Gastroesophageal sphincter (tissue), 4 donors: ENCODE data around the gene DIAPH2. TPM values are rescaled to one million over a fixed set of nuclear protein-coding genes. Genes with fewer than 3 reads are reported as not detected.

Experiments
- ATAC-seq: fragments of 150-250 bp; one replicate; pipeline ENCODE4 v1.9.1; 2016; ENCODE audit warnings: mild to moderate bottlenecking, moderate library complexity
- H3K27ac ChIP-seq, 4 donors: fragments of 200-600 bp; sonication (generic) in 3 of 4; 1 replicate in 3 of 4; 2 replicates in 1 of 4; pipeline ENCODE4 v1.5.1; 2016 to 2019
- H3K27me3 ChIP-seq: fragments of 200-600 bp; sonication (generic); one replicate; pipeline ENCODE4 v1.5.1; 2019
- H3K36me3 ChIP-seq, 2 donors: fragments of 200-600 bp; sonication (generic); one replicate each; pipeline ENCODE4 v1.5.1; 2019; ENCODE audit warnings: control low read depth in 1 of 2
- H3K4me1 ChIP-seq, 3 donors: fragments of 200-600 bp; sonication (generic); 1 replicate in 2 of 3; 2 replicates in 1 of 3; pipeline ENCODE4 v1.5.1; 2016 to 2019; ENCODE audit warnings: control low read depth in 2 of 3
- H3K4me3 ChIP-seq, 2 donors: fragments of 200-600 bp; sonication (generic); one replicate each; pipeline ENCODE4 v1.5.1; 2019; ENCODE audit warnings: mild to moderate bottlenecking in 1 of 2, moderate library complexity in 1 of 2
- H3K9me3 ChIP-seq, 3 donors: fragments of 200-600 bp; sonication (generic); one replicate each; pipeline ENCODE4 v1.5.1; 2017 to 2019; ENCODE audit warnings: control low read depth in 2 of 3
- CTCF ChIP-seq, 4 experiments: fragments of 200-600 bp in 2 of 4; fragments of 450-650 bp in 2 of 4; sonication (generic) in 1 of 4; IDR thresholded peaks; one replicate each; pipeline ENCODE4 v1.5.1; 2017 to 2019; ENCODE audit warnings: antibody characterized with exemption in 4 of 4, mild to moderate bottlenecking in 2 of 4, moderate library complexity in 2 of 4
- EP300 ChIP-seq: sonication (generic); formaldehyde crosslinking; IDR thresholded peaks from one replicate; pipeline ENCODE4 v1.6.1; 2017; ENCODE audit warnings: antibody characterized with exemption, mild to moderate bottlenecking
- POLR2A ChIP-seq, 2 donors: fragments of 450-650 bp; IDR thresholded peaks; one replicate each; pipeline ENCODE4 v1.6.1; 2017; ENCODE audit warnings: antibody characterized with exemption in 2 of 2, mild to moderate bottlenecking in 2 of 2, moderate library complexity in 1 of 2
- POLR2AphosphoS5 ChIP-seq: sonication (generic); formaldehyde crosslinking; IDR thresholded peaks from one replicate; pipeline ENCODE4 v1.6.1; 2017; ENCODE audit warnings: antibody characterized with exemption
- WGBS, 2 donors: methylation state at CpG; one replicate each; pipeline ENCODE4 v1.1.5; 2018; ENCODE audit warnings: low coverage in 1 of 2; 5-methylcytosine and 5-hydroxymethylcytosine counted together
- total RNA-seq, 4 donors: library from RNA; depleted of rRNA; stranded (reverse); fragments of >200 nt; gene quantifications; one replicate each; pipeline ENCODE4 v1.1.0, GENCODE V29; 2016

DIAPH2 gene
- total RNA-seq, 4 donors from 2014 or later: 46.1 to 93.9 (median 76.5) TPM

- Histone ChIP-seq H3K27ac (no peak overlapping the region), H3K36me3 (no peaks in the 10 kb centered on the region), H3K9me3 (no peaks in the 10 kb centered on the region), H3K4me3 (no peak overlapping the region), H3K27me3 (no peaks in the 10 kb centered on the region), H3K4me1 (no peaks in the 10 kb centered on the region)
- 64 to 81% methylated on average over 4 to 5 of the region's 7 CpGs for WGBS, 2 donors
- TF ChIP-seq POLR2AphosphoS5 (no peak), CTCF (IDR thresholded peaks at IDR 0.05) (no peak), POLR2A (IDR thresholded peaks at IDR 0.05) (no peak), EP300 (no peak)
- no peak for ATAC-seq
These were observed 475.5 kb downstream of the DIAPH2 start for GRCh38 chrX:97159916-97160800.

- Histone ChIP-seq H3K36me3 (no peaks in the 10 kb centered on the region), H3K27me3 (no peaks in the 10 kb centered on the region), H3K9me3 (no peaks in the 10 kb centered on the region), H3K4me3 (no peak overlapping the region), H3K4me1 (no peaks in the 10 kb centered on the region), H3K27ac (no peak overlapping the region)
- ATAC-seq: no peak
- TF ChIP-seq EP300: no peak
- TF ChIP-seq POLR2A (IDR thresholded peaks at IDR 0.05): no peak
- no peak for TF ChIP-seq POLR2AphosphoS5
- no peak for TF ChIP-seq CTCF (IDR thresholded peaks at IDR 0.05)
- WGBS, 2 donors: 60% methylated on average over 1 of the region's 1 CpG; no CpG with 5 or more reads in 1 of the 2 donors
These were observed 482.7 kb downstream of the DIAPH2 start for GRCh38 chrX:97167333-97167732.

GRCh38 chrX:97168646-97169045 lies 484.0 kb downstream of the DIAPH2 start:
- H3K9me3 ChIP-seq: no peaks in the 10 kb centered on the region
- no peak overlapping the region for H3K27ac ChIP-seq
- no peaks in the 10 kb centered on the region for H3K4me1 ChIP-seq
- WGBS, 2 donors: 81% methylated on average over 2 of the region's 2 CpGs; no CpG with 5 or more reads in 1 of the 2 donors
- TF ChIP-seq CTCF (IDR thresholded peaks at IDR 0.05) (no peak), EP300 (no peak), POLR2AphosphoS5 (no peak), POLR2A (IDR thresholded peaks at IDR 0.05) (no peak)
- no peaks in the 10 kb centered on the region for H3K36me3 ChIP-seq
- H3K4me3 ChIP-seq: no peak overlapping the region
- H3K27me3 ChIP-seq: no peaks in the 10 kb centered on the region
- ATAC-seq: no peak

GRCh38 chrX:97175147-97175546 lies 490.5 kb downstream of the DIAPH2 start:
- Histone ChIP-seq H3K4me3 (no peak overlapping the region), H3K9me3 (no peaks in the 10 kb centered on the region)
- TF ChIP-seq CTCF (IDR thresholded peaks at IDR 0.05) (no peak), POLR2AphosphoS5 (no peak), POLR2A (IDR thresholded peaks at IDR 0.05) (no peak), EP300 (no peak)

GRCh38 chrX:97189668-97190067 lies 505.0 kb downstream of the DIAPH2 start:
- no peak for TF ChIP-seq POLR2AphosphoS5
- no peak for TF ChIP-seq CTCF (IDR thresholded peaks at IDR 0.05)
- TF ChIP-seq EP300: no peak
- TF ChIP-seq POLR2A (IDR thresholded peaks at IDR 0.05): no peak
- no peak for ATAC-seq
- Histone ChIP-seq H3K27ac (no peak overlapping the region), H3K4me1 (no peaks in the 10 kb centered on the region), H3K4me3 (no peak overlapping the region), H3K27me3 (no peaks in the 10 kb centered on the region), H3K9me3 (no peaks in the 10 kb centered on the region), H3K36me3 (no peaks in the 10 kb centered on the region)
- WGBS, 2 donors: 46 to 51% methylated on average over 2 of the region's 2 CpGs

More at GRCh38 chrX:97175147-97175546, 490.5 kb downstream of the DIAPH2 start:
- no peaks in the 10 kb centered on the region for H3K36me3 ChIP-seq
- 87 to 88% methylated on average over 4 of the region's 4 CpGs for WGBS, 2 donors
- no peak for ATAC-seq
- H3K27me3 ChIP-seq: no peaks in the 10 kb centered on the region
- H3K4me1 ChIP-seq: no peaks in the 10 kb centered on the region
- H3K27ac ChIP-seq: no peak overlapping the region
